H9 (cell line): ENCODE data around the gene WDR20. TPM values are rescaled to one million over a fixed set of nuclear protein-coding genes. Genes with fewer than 3 reads are reported as not detected.

Experiments used
- DNase-seq: peaks from one replicate; pipeline ENCODE4 v3.0.0-alpha.2; 2017
- H2AFZ ChIP-seq: one replicate; pipeline ENCODE4 v1.6.1; 2013; ENCODE audit warnings: mild to moderate bottlenecking, low read length, control low read depth, moderate library complexity
- H2AK5ac ChIP-seq: 2 replicates; pipeline ENCODE4 v1.6.1; 2013; ENCODE audit warnings: low read length, control low read depth, mixed read lengths; ENCODE audit not compliant: insufficient read length
- H2BK120ac ChIP-seq: one replicate; pipeline ENCODE4 v1.6.1; 2013; ENCODE audit warnings: low read depth, mild to moderate bottlenecking, low read length, control low read depth, inconsistent platforms; ENCODE audit not compliant: poor library complexity, severe bottlenecking
- H2BK12ac ChIP-seq: 2 replicates; pipeline ENCODE4 v1.6.1; 2013; ENCODE audit warnings: low read length, control low read depth, mixed read lengths, low read depth; ENCODE audit not compliant: insufficient read length
- H2BK15ac ChIP-seq: 2 replicates; pipeline ENCODE4 v1.6.1; 2013; ENCODE audit warnings: low read depth, low read length, control low read depth
- H2BK20ac ChIP-seq: one replicate; pipeline ENCODE4 v1.6.1; 2013; ENCODE audit warnings: low read depth, mild to moderate bottlenecking, low read length, control low read depth, inconsistent platforms; ENCODE audit not compliant: poor library complexity, severe bottlenecking
- H2BK5ac ChIP-seq: 2 replicates; pipeline ENCODE4 v1.6.1; 2013; ENCODE audit warnings: low read length, control low read depth, mixed read lengths; ENCODE audit not compliant: insufficient read length
- H3K14ac ChIP-seq: 2 replicates; pipeline ENCODE4 v1.6.1; 2013; ENCODE audit warnings: low read length, control low read depth; ENCODE audit not compliant: insufficient read depth
- H3K18ac ChIP-seq: 2 replicates; pipeline ENCODE4 v1.6.1; 2013; ENCODE audit warnings: low read depth, mild to moderate bottlenecking, mixed read lengths, low read length, control low read depth; ENCODE audit not compliant: insufficient read length
- H3K23ac ChIP-seq: 2 replicates; pipeline ENCODE4 v1.6.1; 2013; ENCODE audit warnings: low read length, control low read depth, mixed read lengths, low read depth; ENCODE audit not compliant: insufficient read length
- H3K23me2 ChIP-seq: 2 replicates; pipeline ENCODE4 v1.6.1; 2013; ENCODE audit warnings: low read depth, mild to moderate bottlenecking, mixed read lengths, low read length, control low read depth; ENCODE audit not compliant: insufficient read length, poor library complexity, severe bottlenecking
- H3K27ac ChIP-seq: 2 replicates; pipeline ENCODE4 v1.5.1; 2013; ENCODE audit warnings: low read length, control low read depth, mixed read lengths, low read depth; ENCODE audit not compliant: insufficient read length
- H3K27me3 ChIP-seq: 2 replicates; pipeline ENCODE4 v1.6.1; 2013; ENCODE audit warnings: low read length, control low read depth, inconsistent platforms; ENCODE audit not compliant: insufficient read depth
- H3K4ac ChIP-seq: 2 replicates; pipeline ENCODE4 v1.6.1; 2013; ENCODE audit warnings: low read depth, mild to moderate bottlenecking, control low read depth, inconsistent platforms, low read length, moderate library complexity
- H3K4me1 ChIP-seq: 2 replicates; pipeline ENCODE4 v1.6.1; 2013; ENCODE audit warnings: low read length, control low read depth, inconsistent platforms; ENCODE audit not compliant: insufficient read depth
- H3K4me2 ChIP-seq: 2 replicates; pipeline ENCODE4 v1.6.1; 2013; ENCODE audit warnings: low read length, control low read depth, mixed read lengths; ENCODE audit not compliant: insufficient read length, insufficient read depth
- H3K56ac ChIP-seq: 2 replicates; pipeline ENCODE4 v1.6.1; 2013; ENCODE audit warnings: low read depth, mild to moderate bottlenecking, mixed read lengths, low read length, control low read depth; ENCODE audit not compliant: insufficient read length
- H3K79me1 ChIP-seq: 2 replicates; pipeline ENCODE4 v1.6.1; 2013; ENCODE audit warnings: low read depth, mild to moderate bottlenecking, moderate library complexity, low read length, control low read depth, inconsistent platforms; ENCODE audit not compliant: insufficient read depth, poor library complexity, severe bottlenecking
- H3K79me2 ChIP-seq: 2 replicates; pipeline ENCODE4 v1.6.1; 2013; ENCODE audit warnings: low read length, control low read depth, inconsistent platforms; ENCODE audit not compliant: insufficient read depth
- H3K9ac ChIP-seq: 2 replicates; pipeline ENCODE4 v1.6.1; 2013; ENCODE audit warnings: low read length, control low read depth, mixed read lengths; ENCODE audit not compliant: insufficient read length; ENCODE audit errors: extremely low read depth
- H3K9me3 ChIP-seq: one replicate; pipeline ENCODE4 v1.6.1; 2013; ENCODE audit warnings: low read depth, low read length, inconsistent platforms; ENCODE audit not compliant: control insufficient read depth
- H3T11ph ChIP-seq: one replicate; pipeline ENCODE4 v1.6.1; 2013; ENCODE audit warnings: mild to moderate bottlenecking, low read length, control low read depth, inconsistent platforms
- H4K20me1 ChIP-seq: one replicate; pipeline ENCODE4 v1.6.1; 2013; ENCODE audit not compliant: control insufficient read depth, insufficient read length, insufficient read depth
- H4K5ac ChIP-seq: 2 replicates; pipeline ENCODE4 v1.6.1; 2013; ENCODE audit warnings: low read depth, mild to moderate bottlenecking, mixed read lengths, low read length, control low read depth; ENCODE audit not compliant: insufficient read length
- H4K8ac ChIP-seq: replicated peaks from 2 replicates; pipeline ENCODE4 v1.6.1; 2013; ENCODE audit warnings: low read length, control low read depth, mixed read lengths, low read depth; ENCODE audit not compliant: insufficient read length
- H4K91ac ChIP-seq: 2 replicates; pipeline ENCODE4 v1.6.1; 2013; ENCODE audit warnings: low read depth, mild to moderate bottlenecking, moderate library complexity, mixed read lengths, low read length, control low read depth; ENCODE audit not compliant: insufficient read length
- H3K27ac Mint-ChIP-seq, 3 experiments: 2 replicates in 2 of 3; 3 replicates in 1 of 3; pipeline ENCODE4 v1.8.0; 2020 to 2021; ENCODE audit warnings: mixed read lengths in 3 of 3, mild to moderate bottlenecking in 1 of 3, moderate library complexity in 1 of 3
- H3K27me3 Mint-ChIP-seq: 2 replicates; pipeline ENCODE4 v1.8.0; 2021; ENCODE audit warnings: low read depth, mild to moderate bottlenecking, moderate library complexity, mixed read lengths
- H3K36me3 Mint-ChIP-seq, 3 experiments: 2 replicates in 2 of 3; 3 replicates in 1 of 3; pipeline ENCODE4 v1.8.0; 2020 to 2021; ENCODE audit warnings: low read depth in 3 of 3, mixed read lengths in 3 of 3; ENCODE audit not compliant: insufficient read depth in 1 of 3
- H3K4me1 Mint-ChIP-seq, 2 experiments: 2 replicates each; pipeline ENCODE4 v1.8.0; 2020; ENCODE audit warnings: mixed read lengths in 2 of 2
- H3K4me3 Mint-ChIP-seq, 2 experiments: 2 replicates in 1 of 2; 3 replicates in 1 of 2; pipeline ENCODE4 v1.8.0; 2020 to 2021; ENCODE audit warnings: mild to moderate bottlenecking in 2 of 2, mixed read lengths in 2 of 2, moderate library complexity in 1 of 2
- H3K9me3 Mint-ChIP-seq, 2 experiments: 2 replicates in 1 of 2; 3 replicates in 1 of 2; pipeline ENCODE4 v1.8.0; 2020; ENCODE audit warnings: mild to moderate bottlenecking in 2 of 2, mixed read lengths in 2 of 2, moderate library complexity in 1 of 2
- WGBS: extraction: QIAGEN DNeasy Blood & Tissue Kit; methylation state at CpG from one replicate; pipeline ENCODE4 v1.1.7; 2013; ENCODE audit warnings: missing lambda C conversion rate, low lambda C conversion rate, mixed read lengths; ENCODE audit not compliant: insufficient read length; ENCODE audit errors: extremely low coverage; 5-methylcytosine and 5-hydroxymethylcytosine counted together
- total RNA-seq: library from RNA; stranded (reverse); gene quantifications from 2 replicates; pipeline ENCODE4 v1.2.1, GENCODE V29; 2021
- TF ChIP-seq, protein P1 (sequence below): fragments of 200-600 bp; sonication (generic); conservative IDR thresholded peaks from 3 replicates; pipeline ENCODE4 v1.8.0; 2021; ENCODE audit warnings: antibody characterized with exemption, mild to moderate bottlenecking

WDR20 gene
- total RNA-seq, 1 experiment from 2014 or later, result 31.6 TPM

DNA sequence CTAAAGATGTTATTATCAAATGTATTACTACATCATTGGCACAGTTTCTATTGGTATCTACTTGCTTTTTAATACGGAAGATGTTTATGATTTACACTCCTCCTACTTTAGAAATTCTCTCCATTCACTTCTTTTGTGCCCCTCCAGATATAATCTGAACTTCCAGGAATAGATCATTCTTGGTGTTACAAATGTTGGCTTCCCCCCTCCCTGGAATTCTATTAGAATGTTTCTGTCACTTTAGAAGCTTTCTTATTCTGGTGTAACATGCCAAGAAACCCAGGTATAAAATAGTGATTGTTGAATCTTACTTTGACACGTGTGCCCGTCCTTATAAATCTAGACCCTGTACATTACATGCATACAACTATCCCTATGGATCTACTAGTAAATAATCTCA is 1.2 kb upstream of the WDR20 start:
- no peak overlapping the region for H4K91ac ChIP-seq
- peaks cover 19 to 28% of the 10 kb centered on the region in 2 experiments for H3K4me1 Mint-ChIP-seq
- H3K27ac ChIP-seq, result no peak overlapping the region
- no peak overlapping the region for H3K23ac ChIP-seq
- H3K14ac ChIP-seq, result no peak overlapping the region
- no peak overlapping the region for H2AK5ac ChIP-seq
- H3K9me3 ChIP-seq, result no peaks in the 10 kb centered on the region
- H3K4me2 ChIP-seq, result peak overlapping the region; percentile 67
- H3K79me2 ChIP-seq, result peaks cover 11% of the 10 kb centered on the region; the same call in 1 of the 2 replicates
- no peak overlapping the region for H2AFZ ChIP-seq
- no peaks in the 10 kb centered on the region for H3K27me3 ChIP-seq
- H2BK15ac ChIP-seq, result no peak overlapping the region
- H4K20me1 ChIP-seq, result no peaks in the 10 kb centered on the region
- H3K23me2 ChIP-seq, result peaks cover 6% of the 10 kb centered on the region
- no peak overlapping the region for H2BK20ac ChIP-seq
- H3K4me3 Mint-ChIP-seq, result peak overlapping the region; percentile 98
- no peak overlapping the region for H3K4ac ChIP-seq
- H3K27me3 Mint-ChIP-seq, result no peaks in the 10 kb centered on the region
- no peak overlapping the region for H3K18ac ChIP-seq
- WGBS, result no CpG with 5 or more reads among the region's 3 CpGs
- H3K56ac ChIP-seq, result no peak overlapping the region
- no peak overlapping the region for H2BK120ac ChIP-seq
- no peak overlapping the region for H3T11ph ChIP-seq
- H3K79me1 ChIP-seq, result no peaks in the 10 kb centered on the region
- H3K36me3 Mint-ChIP-seq, result peaks cover 11 to 19% (median 12%) of the 10 kb centered on the region in 3 experiments; a peak in 6 of 7 replicates
- H3K27ac Mint-ChIP-seq, result peak overlapping the region; percentile 60 to 96 (median 94); a peak in 5 of 7 replicates
- H2BK12ac ChIP-seq, result no peak overlapping the region
- no peaks in the 10 kb centered on the region; the same call in 1 of the 2 replicates for H3K4me1 ChIP-seq
- H4K8ac ChIP-seq, result no peak overlapping the region
- no peak for DNase-seq
- no peak overlapping the region for H2BK5ac ChIP-seq
- no peak overlapping the region for H4K5ac ChIP-seq
- no peaks in the 10 kb centered on the region for H3K9me3 Mint-ChIP-seq
- TF ChIP-seq, protein P1, sequence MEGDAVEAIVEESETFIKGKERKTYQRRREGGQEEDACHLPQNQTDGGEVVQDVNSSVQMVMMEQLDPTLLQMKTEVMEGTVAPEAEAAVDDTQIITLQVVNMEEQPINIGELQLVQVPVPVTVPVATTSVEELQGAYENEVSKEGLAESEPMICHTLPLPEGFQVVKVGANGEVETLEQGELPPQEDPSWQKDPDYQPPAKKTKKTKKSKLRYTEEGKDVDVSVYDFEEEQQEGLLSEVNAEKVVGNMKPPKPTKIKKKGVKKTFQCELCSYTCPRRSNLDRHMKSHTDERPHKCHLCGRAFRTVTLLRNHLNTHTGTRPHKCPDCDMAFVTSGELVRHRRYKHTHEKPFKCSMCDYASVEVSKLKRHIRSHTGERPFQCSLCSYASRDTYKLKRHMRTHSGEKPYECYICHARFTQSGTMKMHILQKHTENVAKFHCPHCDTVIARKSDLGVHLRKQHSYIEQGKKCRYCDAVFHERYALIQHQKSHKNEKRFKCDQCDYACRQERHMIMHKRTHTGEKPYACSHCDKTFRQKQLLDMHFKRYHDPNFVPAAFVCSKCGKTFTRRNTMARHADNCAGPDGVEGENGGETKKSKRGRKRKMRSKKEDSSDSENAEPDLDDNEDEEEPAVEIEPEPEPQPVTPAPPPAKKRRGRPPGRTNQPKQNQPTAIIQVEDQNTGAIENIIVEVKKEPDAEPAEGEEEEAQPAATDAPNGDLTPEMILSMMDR, result no peak
- H3K9ac ChIP-seq, result peak overlapping the region; percentile 44
